ENCODE results near the gene FDXR. TPM values are rescaled to one million over a fixed set of nuclear protein-coding genes. Genes with fewer than 3 reads are reported as not detected.
A peak's percentile ranks its signal among the peaks of the same experiment; 100 is the strongest.

Gene FDXR
- total and polyA plus RNA-seq, 8 donors: 4.3 to 15.1 (median 11.9) TPM

DNA sequence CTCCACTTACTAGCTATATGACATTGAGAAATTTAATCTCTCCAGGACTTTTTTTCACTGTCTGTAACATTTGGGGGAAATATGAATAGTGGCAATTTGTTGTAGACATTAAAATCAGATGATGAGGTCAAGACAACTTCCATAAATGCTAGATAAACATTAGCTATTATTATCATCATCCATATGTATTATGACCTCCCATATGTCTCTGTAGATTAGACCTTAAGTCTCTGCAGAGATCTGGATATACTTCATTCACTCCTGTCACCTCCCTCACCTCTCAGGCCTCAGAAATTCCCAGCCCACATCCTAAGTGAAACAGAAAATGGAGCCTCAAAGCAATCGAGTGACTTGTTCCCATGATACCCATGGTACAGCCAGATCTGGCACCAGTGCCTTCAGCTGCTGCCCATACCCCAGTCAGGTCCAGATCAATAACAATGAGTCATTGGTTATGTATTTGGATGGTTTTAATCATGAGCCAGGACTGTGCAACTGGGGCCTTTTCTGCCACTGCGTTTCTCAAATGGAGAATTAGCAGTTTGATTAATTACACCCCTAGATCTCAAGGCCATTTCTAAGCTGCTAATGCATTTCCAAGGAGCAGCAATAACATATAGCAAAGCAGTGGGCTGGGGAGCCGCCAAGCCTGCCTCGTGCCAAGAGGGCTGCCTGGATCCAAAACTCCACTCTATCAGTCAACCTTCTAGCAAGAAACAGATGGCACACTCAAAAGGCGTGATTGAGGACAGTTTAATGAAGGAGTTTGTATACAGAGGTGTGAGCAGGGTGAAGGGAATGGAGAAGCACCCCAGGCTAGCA, 2.6 kb upstream of the FDXR start:
- H3K4me1 ChIP-seq: peaks cover 6 to 26% (median 16%) of the 10 kb centered on the region in 3 donors
- FAIRE-seq (no peak), ATAC-seq (peak in 1 of 4 donors; percentile 6), DNase-seq (peak in 3 of 6 donors; percentile 41 to 77 (median 66))
- 30 to 35% methylated on average over 5 of the region's 5 CpGs for WGBS, 2 donors
- intact Hi-C loops (cut with DNase I): no loop called here
- no peaks in the 10 kb centered on the region for H3K27me3 ChIP-seq
- H3K9me3 ChIP-seq: no peaks in the 10 kb centered on the region
- no peaks in the 10 kb centered on the region for H3K36me3 ChIP-seq
- peak overlapping the region; percentile 5 to 47 (median 34) for H3K27ac ChIP-seq
- no peak overlapping the region for H3K4me3 ChIP-seq
- TF ChIP-seq, protein P1, sequence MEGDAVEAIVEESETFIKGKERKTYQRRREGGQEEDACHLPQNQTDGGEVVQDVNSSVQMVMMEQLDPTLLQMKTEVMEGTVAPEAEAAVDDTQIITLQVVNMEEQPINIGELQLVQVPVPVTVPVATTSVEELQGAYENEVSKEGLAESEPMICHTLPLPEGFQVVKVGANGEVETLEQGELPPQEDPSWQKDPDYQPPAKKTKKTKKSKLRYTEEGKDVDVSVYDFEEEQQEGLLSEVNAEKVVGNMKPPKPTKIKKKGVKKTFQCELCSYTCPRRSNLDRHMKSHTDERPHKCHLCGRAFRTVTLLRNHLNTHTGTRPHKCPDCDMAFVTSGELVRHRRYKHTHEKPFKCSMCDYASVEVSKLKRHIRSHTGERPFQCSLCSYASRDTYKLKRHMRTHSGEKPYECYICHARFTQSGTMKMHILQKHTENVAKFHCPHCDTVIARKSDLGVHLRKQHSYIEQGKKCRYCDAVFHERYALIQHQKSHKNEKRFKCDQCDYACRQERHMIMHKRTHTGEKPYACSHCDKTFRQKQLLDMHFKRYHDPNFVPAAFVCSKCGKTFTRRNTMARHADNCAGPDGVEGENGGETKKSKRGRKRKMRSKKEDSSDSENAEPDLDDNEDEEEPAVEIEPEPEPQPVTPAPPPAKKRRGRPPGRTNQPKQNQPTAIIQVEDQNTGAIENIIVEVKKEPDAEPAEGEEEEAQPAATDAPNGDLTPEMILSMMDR (IDR thresholded peaks at IDR 0.05): no peak

DNA sequence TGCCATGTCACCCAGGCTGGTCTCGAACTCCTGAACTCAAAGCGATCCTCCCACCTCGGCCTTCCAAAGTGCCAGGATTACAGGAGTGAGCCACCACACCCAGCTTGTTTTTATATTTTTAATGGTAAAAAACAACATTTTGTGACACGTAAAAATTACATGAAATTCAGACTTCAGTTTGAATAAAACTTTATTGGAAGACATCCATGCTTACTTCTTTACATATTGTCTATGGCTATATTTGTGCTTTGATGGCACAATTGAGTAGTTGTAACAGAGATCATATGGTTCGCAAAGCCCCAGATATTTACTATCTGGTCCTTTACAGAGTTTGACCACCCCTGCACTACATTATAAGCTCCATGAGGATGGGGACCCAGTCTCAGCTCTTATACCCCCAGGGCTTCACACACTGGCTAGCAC, 1.8 kb upstream of the FDXR start:
- H3K4me1 ChIP-seq: peaks cover 6 to 26% (median 16%) of the 10 kb centered on the region in 3 donors
- no peaks in the 10 kb centered on the region for H3K36me3 ChIP-seq
- H3K9me3 ChIP-seq: no peaks in the 10 kb centered on the region
- no peak overlapping the region for H3K27ac ChIP-seq
- H3K27me3 ChIP-seq: no peaks in the 10 kb centered on the region
- WGBS, 2 donors: 95 to 98% methylated on average over 5 of the region's 5 CpGs
- TF ChIP-seq, protein P1 (IDR thresholded peaks at IDR 0.05): no peak
- no peak for FAIRE-seq
- intact Hi-C loops (cut with DNase I): no loop called here
- no peak for DNase-seq
- no peak overlapping the region for H3K4me3 ChIP-seq
- no peak for ATAC-seq

DNA sequence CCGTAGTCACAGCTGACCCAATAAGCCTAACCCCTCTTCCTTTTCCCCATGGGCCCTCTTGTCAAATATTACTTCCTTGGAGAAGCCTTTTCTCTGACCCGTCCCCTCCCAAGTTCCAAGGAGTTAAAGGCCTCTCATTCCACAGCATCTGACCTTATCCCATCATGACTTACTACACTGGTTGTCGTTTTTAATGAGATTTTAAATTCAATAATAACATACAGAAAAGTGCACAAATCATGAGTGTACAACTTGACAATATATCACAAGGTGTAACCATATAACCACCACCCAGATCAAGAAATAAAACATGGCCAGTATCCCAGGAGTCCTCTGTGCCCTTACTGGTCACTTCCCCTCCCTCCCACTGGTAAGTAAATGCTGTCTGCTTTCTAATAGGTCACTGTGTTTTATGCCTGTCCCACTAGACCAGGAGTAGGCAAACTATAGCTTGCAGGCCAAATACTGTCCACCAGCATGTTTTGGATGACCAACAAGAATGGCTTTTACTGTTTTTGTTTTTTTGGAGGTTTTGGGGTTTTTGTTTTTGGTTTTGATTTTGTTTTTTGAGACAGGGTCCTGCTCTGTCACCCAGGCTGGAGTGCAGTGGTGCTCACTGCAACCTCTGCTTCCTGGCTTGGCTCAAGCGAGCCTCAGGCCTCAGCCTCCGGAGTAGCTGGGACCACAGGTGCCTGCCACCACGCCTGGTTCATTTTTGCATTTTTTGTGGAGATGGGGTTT, 1.2 kb upstream of the FDXR start:
- TF ChIP-seq, protein P1 (IDR thresholded peaks at IDR 0.05): no peak
- Histone ChIP-seq H3K27ac (peak overlapping the region; percentile 51 to 90 (median 80)), H3K9me3 (no peaks in the 10 kb centered on the region), H3K4me1 (peaks cover 6 to 26% (median 16%) of the 10 kb centered on the region in 3 donors), H3K27me3 (no peaks in the 10 kb centered on the region), H3K36me3 (no peaks in the 10 kb centered on the region), H3K4me3 (peak overlapping the region; percentile 27 to 69 (median 44))
- DNase-seq (peak in 1 of 6 donors; percentile 29), FAIRE-seq (no peak), ATAC-seq (no peak)
- intact Hi-C loops (cut with DNase I): no loop called here
- 53 to 56% methylated on average over 6 of the region's 6 CpGs for WGBS, 2 donors

DNA sequence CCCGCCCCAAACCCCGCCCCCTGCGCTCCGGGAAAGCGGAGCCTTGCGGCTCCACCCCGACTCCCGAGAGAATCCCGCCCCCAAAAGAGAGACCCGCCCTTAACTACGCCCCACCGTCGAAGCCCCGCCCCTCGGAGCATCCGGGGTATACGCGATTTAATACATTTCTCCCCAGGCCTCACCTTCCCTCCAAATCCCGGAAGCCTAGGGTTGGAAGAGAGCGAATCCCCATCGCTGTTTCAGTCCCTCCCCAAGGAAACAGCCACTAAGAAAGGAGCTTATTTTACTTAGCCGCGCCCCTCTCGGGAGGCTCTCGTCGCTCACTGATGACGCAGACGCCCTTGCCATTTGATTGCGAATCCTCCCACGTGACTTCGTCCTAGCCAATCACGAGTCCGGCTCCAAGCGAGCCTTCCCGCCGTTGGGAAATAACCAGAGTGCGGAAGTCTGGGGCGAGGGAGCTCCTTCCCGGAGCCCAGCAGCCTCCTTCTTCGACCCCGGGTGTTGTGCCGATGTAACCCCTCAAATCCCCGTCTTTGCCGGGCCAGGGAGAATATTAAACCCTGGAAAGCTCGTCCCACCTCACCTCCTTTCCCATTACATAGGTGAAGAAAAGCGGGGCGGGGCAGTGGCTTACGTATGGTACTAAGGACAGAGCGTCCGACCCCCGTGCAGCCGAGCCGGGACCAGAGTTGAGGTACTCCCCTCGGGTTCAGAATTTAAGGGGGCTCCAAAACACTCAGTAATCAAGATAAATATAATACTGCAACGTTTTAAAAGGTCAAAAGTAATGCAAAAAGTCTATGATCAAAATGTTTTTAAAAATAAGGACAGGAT, 461 bp upstream of the FDXR start:
- peak overlapping the region; percentile 27 to 69 (median 44) for H3K4me3 ChIP-seq
- H3K27me3 ChIP-seq: no peaks in the 10 kb centered on the region
- H3K27ac ChIP-seq: peak overlapping the region; percentile 51 to 90 (median 80)
- no peaks in the 10 kb centered on the region for H3K36me3 ChIP-seq
- TF ChIP-seq, protein P1 (IDR thresholded peaks at IDR 0.05): no peak
- FAIRE-seq (peak; percentile 91), ATAC-seq (peak; percentile 86 to 95 (median 90)), DNase-seq (peak; percentile 99 to 100 (median 100))
- H3K4me1 ChIP-seq: peaks cover 6 to 26% (median 16%) of the 10 kb centered on the region in 3 donors
- 0 to 1% methylated on average over 54 to 55 of the region's 55 CpGs for WGBS, 2 donors
- H3K9me3 ChIP-seq: no peaks in the 10 kb centered on the region
- intact Hi-C loops (cut with DNase I): no loop called here

All from pancreas (tissue), 10 donors.